Ishikawa (cell line): ENCODE measurements around the gene CLSTN1.

Experiments used
- CEBPB ChIP-seq: IDR thresholded peaks from 2 replicates; pipeline ENCODE4 v1.6.1; 2012
- CREB1 ChIP-seq: IDR thresholded peaks from 2 replicates; pipeline ENCODE4 v1.6.1; 2012; ENCODE audit warnings: low read depth
- EGR1 ChIP-seq: IDR thresholded peaks from 2 replicates; pipeline ENCODE4 v1.6.1; 2012
- EP300 ChIP-seq: IDR thresholded peaks from 2 replicates; pipeline ENCODE4 v1.6.1; 2012; ENCODE audit warnings: borderline replicate concordance
- FOXM1 ChIP-seq: IDR thresholded peaks from 2 replicates; pipeline ENCODE4 v1.6.1; 2012; ENCODE audit warnings: low read depth, borderline replicate concordance
- NFIC ChIP-seq: IDR thresholded peaks from 2 replicates; pipeline ENCODE4 v1.6.1; 2012
- RAD21 ChIP-seq: IDR thresholded peaks from 2 replicates; pipeline ENCODE4 v1.6.1; 2012; ENCODE audit warnings: low read depth
- TAF1 ChIP-seq: IDR thresholded peaks from 2 replicates; pipeline ENCODE4 v1.6.1; 2012; ENCODE audit warnings: low read depth, mild to moderate bottlenecking
- TCF12 ChIP-seq: IDR thresholded peaks from 2 replicates; pipeline ENCODE4 v1.6.1; 2012; ENCODE audit warnings: low read depth
- TEAD4 ChIP-seq: IDR thresholded peaks from 2 replicates; pipeline ENCODE4 v1.6.1; 2012
- YY1 ChIP-seq: IDR thresholded peaks from 2 replicates; pipeline ENCODE4 v1.6.1; 2012; ENCODE audit warnings: low read depth
- ZBTB7A ChIP-seq: IDR thresholded peaks from 2 replicates; pipeline ENCODE4 v1.6.1; 2012; ENCODE audit warnings: low read depth
- TF ChIP-seq, protein P1 (sequence below): IDR thresholded peaks from 2 replicates; pipeline ENCODE4 v1.6.1; 2012
- TF ChIP-seq, protein P2 (sequence below): IDR thresholded peaks from 2 replicates; pipeline ENCODE4 v1.6.1; 2012
- TF ChIP-seq, protein P3 (sequence below): IDR thresholded peaks from 2 replicates; pipeline ENCODE4 v1.6.1; 2012; ENCODE audit warnings: low read depth, mild to moderate bottlenecking

Gene CLSTN1

DNA sequence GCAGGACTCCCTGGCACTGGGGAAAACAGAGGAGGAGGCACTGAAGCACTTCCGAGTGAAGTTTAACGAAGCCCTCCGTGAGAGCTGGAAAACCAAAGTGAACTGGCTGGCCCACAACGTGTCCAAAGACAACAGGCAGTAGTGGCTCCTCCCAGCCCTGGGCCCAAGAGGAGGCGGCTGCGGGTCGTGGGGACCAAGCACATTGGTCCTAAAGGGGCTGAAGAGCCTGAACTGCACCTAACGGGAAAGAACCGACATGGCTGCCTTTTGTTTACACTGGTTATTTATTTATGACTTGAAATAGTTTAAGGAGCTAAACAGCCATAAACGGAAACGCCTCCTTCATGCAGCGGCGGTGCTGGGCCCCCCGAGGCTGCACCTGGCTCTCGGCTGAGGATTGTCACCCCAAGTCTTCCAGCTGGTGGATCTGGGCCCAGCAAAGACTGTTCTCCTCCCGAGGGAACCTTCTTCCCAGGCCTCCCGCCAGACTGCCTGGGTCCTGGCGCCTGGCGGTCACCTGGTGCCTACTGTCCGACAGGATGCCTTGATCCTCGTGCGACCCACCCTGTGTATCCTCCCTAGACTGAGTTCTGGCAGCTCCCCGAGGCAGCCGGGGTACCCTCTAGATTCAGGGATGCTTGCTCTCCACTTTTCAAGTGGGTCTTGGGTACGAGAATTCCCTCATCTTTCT, 96.7 kb downstream of the CLSTN1 start:
- no peak for TF ChIP-seq FOXM1
- TF ChIP-seq NFIC = no peak
- TF ChIP-seq, protein P1, sequence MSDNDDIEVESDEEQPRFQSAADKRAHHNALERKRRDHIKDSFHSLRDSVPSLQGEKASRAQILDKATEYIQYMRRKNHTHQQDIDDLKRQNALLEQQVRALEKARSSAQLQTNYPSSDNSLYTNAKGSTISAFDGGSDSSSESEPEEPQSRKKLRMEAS = no peak
- TF ChIP-seq CEBPB = no peak
- no peak for TF ChIP-seq ZBTB7A
- no peak for TF ChIP-seq EP300

GRCh38 chr1:9726406-9726805, 97.4 kb downstream of the CLSTN1 start:
- TF ChIP-seq EGR1 (no peak), TAF1 (no peak), RAD21 (no peak), CEBPB (no peak), TCF12 (no peak), NFIC (no peak), ZBTB7A (no peak), FOXM1 (no peak), EP300 (no peak), TEAD4 (no peak), YY1 (no peak), CREB1 (no peak)
- TF ChIP-seq, protein P2, sequence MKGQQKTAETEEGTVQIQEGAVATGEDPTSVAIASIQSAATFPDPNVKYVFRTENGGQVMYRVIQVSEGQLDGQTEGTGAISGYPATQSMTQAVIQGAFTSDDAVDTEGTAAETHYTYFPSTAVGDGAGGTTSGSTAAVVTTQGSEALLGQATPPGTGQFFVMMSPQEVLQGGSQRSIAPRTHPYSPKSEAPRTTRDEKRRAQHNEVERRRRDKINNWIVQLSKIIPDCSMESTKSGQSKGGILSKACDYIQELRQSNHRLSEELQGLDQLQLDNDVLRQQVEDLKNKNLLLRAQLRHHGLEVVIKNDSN = no peak
- TF ChIP-seq, protein P1 = no peak
- TF ChIP-seq, protein P3, sequence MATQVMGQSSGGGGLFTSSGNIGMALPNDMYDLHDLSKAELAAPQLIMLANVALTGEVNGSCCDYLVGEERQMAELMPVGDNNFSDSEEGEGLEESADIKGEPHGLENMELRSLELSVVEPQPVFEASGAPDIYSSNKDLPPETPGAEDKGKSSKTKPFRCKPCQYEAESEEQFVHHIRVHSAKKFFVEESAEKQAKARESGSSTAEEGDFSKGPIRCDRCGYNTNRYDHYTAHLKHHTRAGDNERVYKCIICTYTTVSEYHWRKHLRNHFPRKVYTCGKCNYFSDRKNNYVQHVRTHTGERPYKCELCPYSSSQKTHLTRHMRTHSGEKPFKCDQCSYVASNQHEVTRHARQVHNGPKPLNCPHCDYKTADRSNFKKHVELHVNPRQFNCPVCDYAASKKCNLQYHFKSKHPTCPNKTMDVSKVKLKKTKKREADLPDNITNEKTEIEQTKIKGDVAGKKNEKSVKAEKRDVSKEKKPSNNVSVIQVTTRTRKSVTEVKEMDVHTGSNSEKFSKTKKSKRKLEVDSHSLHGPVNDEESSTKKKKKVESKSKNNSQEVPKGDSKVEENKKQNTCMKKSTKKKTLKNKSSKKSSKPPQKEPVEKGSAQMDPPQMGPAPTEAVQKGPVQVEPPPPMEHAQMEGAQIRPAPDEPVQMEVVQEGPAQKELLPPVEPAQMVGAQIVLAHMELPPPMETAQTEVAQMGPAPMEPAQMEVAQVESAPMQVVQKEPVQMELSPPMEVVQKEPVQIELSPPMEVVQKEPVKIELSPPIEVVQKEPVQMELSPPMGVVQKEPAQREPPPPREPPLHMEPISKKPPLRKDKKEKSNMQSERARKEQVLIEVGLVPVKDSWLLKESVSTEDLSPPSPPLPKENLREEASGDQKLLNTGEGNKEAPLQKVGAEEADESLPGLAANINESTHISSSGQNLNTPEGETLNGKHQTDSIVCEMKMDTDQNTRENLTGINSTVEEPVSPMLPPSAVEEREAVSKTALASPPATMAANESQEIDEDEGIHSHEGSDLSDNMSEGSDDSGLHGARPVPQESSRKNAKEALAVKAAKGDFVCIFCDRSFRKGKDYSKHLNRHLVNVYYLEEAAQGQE = no peak

GRCh38 chr1:9724706-9725476, 98.9 kb downstream of the CLSTN1 start:
- TF ChIP-seq RAD21 = peak; percentile 65
- no peak for TF ChIP-seq EP300
- TF ChIP-seq, protein P1 = no peak

- TF ChIP-seq YY1 (no peak), ZBTB7A (no peak), FOXM1 (no peak), CEBPB (no peak), TCF12 (no peak), RAD21 (no peak), CREB1 (no peak), EP300 (no peak), TEAD4 (no peak), EGR1 (no peak), TAF1 (no peak)
- TF ChIP-seq, protein P2 = no peak
- TF ChIP-seq, protein P1 = no peak
- TF ChIP-seq, protein P3 = no peak
Observed at GRCh38 chr1:9723926-9724325, 99.8 kb downstream of the CLSTN1 start.

DNA sequence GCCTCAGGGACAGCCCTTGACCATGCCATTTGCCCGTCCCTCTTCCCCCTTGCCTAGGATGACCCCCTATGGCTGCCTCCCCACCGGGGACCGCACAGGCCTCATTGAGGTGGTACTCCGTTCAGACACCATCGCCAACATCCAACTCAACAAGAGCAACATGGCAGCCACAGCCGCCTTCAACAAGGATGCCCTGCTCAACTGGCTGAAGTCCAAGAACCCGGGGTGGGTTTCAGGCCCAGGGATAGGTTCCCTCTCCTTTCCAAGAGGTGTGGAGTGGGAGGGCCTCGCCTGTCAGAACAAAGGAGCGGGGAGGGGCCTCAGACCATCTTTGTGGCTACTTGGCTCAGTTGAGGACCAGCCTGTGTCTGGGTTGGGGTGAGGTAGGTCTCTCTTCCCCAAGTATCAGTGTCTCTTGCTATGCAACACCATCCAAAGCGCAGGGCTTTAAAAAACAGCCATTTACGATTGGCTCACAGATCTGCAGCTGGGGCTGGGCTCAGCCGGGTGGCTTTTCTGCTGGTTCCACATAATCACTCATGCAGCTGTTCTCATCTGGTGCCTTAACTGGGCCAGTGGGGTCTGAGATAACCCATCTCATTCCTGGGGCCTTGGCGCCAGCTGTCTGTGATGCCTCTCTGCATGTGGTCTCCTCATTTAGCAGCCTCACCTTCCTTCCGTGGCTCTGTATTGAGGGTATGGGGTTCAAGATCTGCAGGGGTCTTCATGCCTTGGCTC, 100.5 kb downstream of the CLSTN1 start:
- TF ChIP-seq EP300 = no peak
- TF ChIP-seq, protein P2 = no peak
- TF ChIP-seq TCF12 = no peak
- no peak for TF ChIP-seq TEAD4
- TF ChIP-seq, protein P1 = no peak
- no peak for TF ChIP-seq FOXM1
- no peak for TF ChIP-seq ZBTB7A
- TF ChIP-seq, protein P3 = no peak
- TF ChIP-seq RAD21 = no peak
- no peak for TF ChIP-seq TAF1
